Keratinocyte (primary cell): Measurements from ENCODE around the gene PASD1. TPM values are rescaled to one million over a fixed set of nuclear protein-coding genes. Genes with fewer than 3 reads are reported as not detected.

Experiments used
- DNase-seq: peaks from one replicate; pipeline ENCODE4 v3.0.0-alpha.2; 2011; ENCODE audit warnings: low read depth, missing footprints, low spot score
- FAIRE-seq: peaks from 2 replicates; lab custom pipeline; 2011; peaks lifted over from hg19 to GRCh38; lab: Jason Lieb, UNC
- H2AFZ ChIP-seq: 2 replicates; pipeline ENCODE4 v1.6.0; 2012; ENCODE audit warnings: low read length, control low read depth, inconsistent platforms; ENCODE audit not compliant: control insufficient read depth
- H3K27ac ChIP-seq: 2 replicates; pipeline ENCODE4 v1.5.1; 2011; ENCODE audit warnings: low read length; ENCODE audit not compliant: control insufficient read depth, insufficient read depth
- H3K27me3 ChIP-seq: 3 replicates; pipeline ENCODE4 v1.6.0; 2011; ENCODE audit warnings: low read length; ENCODE audit not compliant: control insufficient read depth, insufficient read depth; ENCODE audit errors: extremely low read depth
- H3K36me3 ChIP-seq, 2 experiments: 2 replicates in 1 of 2; 3 replicates in 1 of 2; pipeline ENCODE4 v1.5.1; 2011; ENCODE audit warnings: low read length in 2 of 2, mild to moderate bottlenecking in 1 of 2; ENCODE audit not compliant: control insufficient read depth in 2 of 2, insufficient read depth in 2 of 2; ENCODE audit errors: extremely low read depth in 1 of 2
- H3K4me1 ChIP-seq: 3 replicates; pipeline ENCODE4 v1.5.1; 2011; ENCODE audit warnings: low read length; ENCODE audit not compliant: control insufficient read depth, insufficient read depth; ENCODE audit errors: extremely low read depth
- H3K4me2 ChIP-seq: 3 replicates; pipeline ENCODE4 v1.6.0; 2011; ENCODE audit warnings: low read depth, low read length; ENCODE audit not compliant: control insufficient read depth, insufficient read depth; ENCODE audit errors: extremely low read depth
- H3K4me3 ChIP-seq, 3 experiments: fragments of 200-600 bp in 1 of 3; sonication (generic) in 1 of 3; 2 replicates in 2 of 3; 3 replicates in 1 of 3; pipeline ENCODE4 v1.5.1; 2011 to 2016; ENCODE audit warnings: low read length in 3 of 3, mild to moderate bottlenecking in 3 of 3, control low read depth in 2 of 3, inconsistent platforms in 1 of 3, low read depth in 1 of 3, mixed read lengths in 1 of 3, mixed run types in 1 of 3, moderate library complexity in 1 of 3; ENCODE audit not compliant: control insufficient read depth in 2 of 3, insufficient read depth in 2 of 3; ENCODE audit errors: extremely low read depth in 1 of 3
- H3K79me2 ChIP-seq: 2 replicates; pipeline ENCODE4 v1.6.0; 2012; ENCODE audit warnings: low read length; ENCODE audit not compliant: control insufficient read depth, insufficient read depth
- H3K9ac ChIP-seq: 3 replicates; pipeline ENCODE4 v1.6.0; 2011; ENCODE audit warnings: low read length; ENCODE audit not compliant: control insufficient read depth, insufficient read depth; ENCODE audit errors: extremely low read depth
- H3K9me1 ChIP-seq: 3 replicates; pipeline ENCODE4 v1.6.0; 2011; ENCODE audit warnings: low read length; ENCODE audit not compliant: control insufficient read depth, insufficient read depth; ENCODE audit errors: extremely low read depth
- H3K9me3 ChIP-seq: 2 replicates; pipeline ENCODE4 v1.5.1; 2012; ENCODE audit warnings: low read depth, low read length; ENCODE audit not compliant: control insufficient read depth
- H4K20me1 ChIP-seq: 3 replicates; pipeline ENCODE4 v1.6.0; 2011; ENCODE audit warnings: low read length; ENCODE audit not compliant: control insufficient read depth, insufficient read depth; ENCODE audit errors: extremely low read depth
- EZH2 ChIP-seq: IDR thresholded peaks from one replicate; pipeline ENCODE4 v1.6.1; 2012; ENCODE audit warnings: inconsistent platforms, mild to moderate bottlenecking, low read length, moderate library complexity
- dilution Hi-C: fragments of 300-500 bp; cut with MboI; formaldehyde crosslinking; loops from one replicate; pipeline ENCODE4 v1.7.0; 2020; ENCODE audit warnings: low sequenced_read_pairs; ENCODE audit not compliant: extremely low pct_ligation_motif_present
- polyA plus RNA-seq, 5 experiments: library from polyadenylated mRNA; depleted of rRNA in 3 of 5; stranded (reverse) in 3 of 5; stranded (forward) in 1 of 5; unstranded in 1 of 5; fragments of >200 nt; gene quantifications; 1 replicate in 1 of 5; 2 replicates in 3 of 5; 3 replicates in 1 of 5; pipeline versions ENCODE4 v1.2.1 to v1.2.3, GENCODE V29; 2011 to 2012; ENCODE audit warnings: missing spikeins in 2 of 5, low read depth in 1 of 5, low replicate concordance in 1 of 5
- TF ChIP-seq, protein P1 (sequence below), 3 experiments: IDR thresholded peaks in 1 of 3; conservative IDR thresholded peaks in 1 of 3; optimal IDR thresholded peaks in 1 of 3; 2 replicates in 2 of 3; 3 replicates in 1 of 3; pipeline versions ENCODE3 to v1.5.1; 2011; ENCODE audit warnings: low read length in 3 of 3, mild to moderate bottlenecking in 3 of 3, moderate library complexity in 2 of 3, control low read depth in 1 of 3, inconsistent platforms in 1 of 3; ENCODE audit not compliant: insufficient read depth in 2 of 3; ENCODE audit errors: extremely low read depth in 1 of 3

PASD1 gene
- polyA plus RNA-seq, 1 donor (not counting 4 experiments of a cell fraction or from before 2014, with no cell fraction given), result not detected

GRCh38 chrX:151701071-151701470 lies 137.6 kb downstream of the PASD1 start:
- H3K9me1 ChIP-seq, result no peaks in the 10 kb centered on the region
- no peaks in the 10 kb centered on the region for H3K4me1 ChIP-seq
- H2AFZ ChIP-seq, result no peak overlapping the region
- H3K27ac ChIP-seq, result no peak overlapping the region
- H3K4me3 ChIP-seq, result no peak overlapping the region
- TF ChIP-seq, protein P1, sequence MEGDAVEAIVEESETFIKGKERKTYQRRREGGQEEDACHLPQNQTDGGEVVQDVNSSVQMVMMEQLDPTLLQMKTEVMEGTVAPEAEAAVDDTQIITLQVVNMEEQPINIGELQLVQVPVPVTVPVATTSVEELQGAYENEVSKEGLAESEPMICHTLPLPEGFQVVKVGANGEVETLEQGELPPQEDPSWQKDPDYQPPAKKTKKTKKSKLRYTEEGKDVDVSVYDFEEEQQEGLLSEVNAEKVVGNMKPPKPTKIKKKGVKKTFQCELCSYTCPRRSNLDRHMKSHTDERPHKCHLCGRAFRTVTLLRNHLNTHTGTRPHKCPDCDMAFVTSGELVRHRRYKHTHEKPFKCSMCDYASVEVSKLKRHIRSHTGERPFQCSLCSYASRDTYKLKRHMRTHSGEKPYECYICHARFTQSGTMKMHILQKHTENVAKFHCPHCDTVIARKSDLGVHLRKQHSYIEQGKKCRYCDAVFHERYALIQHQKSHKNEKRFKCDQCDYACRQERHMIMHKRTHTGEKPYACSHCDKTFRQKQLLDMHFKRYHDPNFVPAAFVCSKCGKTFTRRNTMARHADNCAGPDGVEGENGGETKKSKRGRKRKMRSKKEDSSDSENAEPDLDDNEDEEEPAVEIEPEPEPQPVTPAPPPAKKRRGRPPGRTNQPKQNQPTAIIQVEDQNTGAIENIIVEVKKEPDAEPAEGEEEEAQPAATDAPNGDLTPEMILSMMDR (optimal IDR thresholded peaks at IDR 0.05 in 1 of 3, IDR thresholded peaks at IDR 0.05 in 1 of 3, conservative IDR thresholded peaks at IDR 0.05 in 1 of 3; ENCODE audit: extremely low read depth in 1 of 3, insufficient read depth in 2 of 3, low read length in 3 of 3), result no peak
- no peak for TF ChIP-seq EZH2
- no peaks in the 10 kb centered on the region for H3K79me2 ChIP-seq
- no peaks in the 10 kb centered on the region for H3K36me3 ChIP-seq
- H3K27me3 ChIP-seq, result peaks cover 4% of the 10 kb centered on the region
- no peaks in the 10 kb centered on the region for H4K20me1 ChIP-seq
- no peak overlapping the region for H3K4me2 ChIP-seq
- DNase-seq (no peak), FAIRE-seq (no peak)
- dilution Hi-C loops, result no loop called here
- H3K9me3 ChIP-seq, result no peaks in the 10 kb centered on the region
- no peak overlapping the region for H3K9ac ChIP-seq

DNA sequence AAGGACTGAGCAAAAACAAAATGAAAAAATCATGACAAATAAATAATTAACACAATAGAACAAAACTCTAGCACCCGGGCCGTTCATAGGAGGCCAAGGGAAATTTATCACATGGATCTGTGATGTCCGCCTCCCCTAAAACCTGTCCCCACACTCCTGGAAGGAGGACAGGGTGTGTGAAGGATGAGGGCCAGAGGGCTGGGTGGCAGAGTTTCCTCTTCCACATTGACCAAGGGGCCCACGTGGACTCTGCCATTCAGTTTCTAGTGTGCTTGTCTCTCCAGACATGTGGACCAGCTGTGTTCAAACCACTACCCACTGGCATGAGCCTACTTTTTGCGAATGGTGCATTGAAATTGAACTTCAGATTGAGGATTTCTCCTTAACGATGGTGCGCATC lies 138.1 kb downstream of the PASD1 start:
- Histone ChIP-seq H3K27me3 (peaks cover 4% of the 10 kb centered on the region), H3K79me2 (no peaks in the 10 kb centered on the region), H2AFZ (no peak overlapping the region), H3K9me1 (no peaks in the 10 kb centered on the region), H3K36me3 (no peaks in the 10 kb centered on the region), H3K4me3 (no peak overlapping the region), H3K27ac (no peak overlapping the region), H3K4me1 (no peaks in the 10 kb centered on the region), H3K9me3 (no peaks in the 10 kb centered on the region), H3K4me2 (no peak overlapping the region), H3K9ac (no peak overlapping the region), H4K20me1 (no peaks in the 10 kb centered on the region)
- DNase-seq, result no peak
- dilution Hi-C loops, result no loop called here
- TF ChIP-seq, protein P1 (optimal IDR thresholded peaks at IDR 0.05 in 1 of 3, IDR thresholded peaks at IDR 0.05 in 1 of 3, conservative IDR thresholded peaks at IDR 0.05 in 1 of 3; ENCODE audit: extremely low read depth in 1 of 3, insufficient read depth in 2 of 3, low read length in 3 of 3), result no peak
- TF ChIP-seq EZH2, result no peak
- FAIRE-seq, result no peak
